Esophagus squamous epithelium (tissue), 5 donors: Measurements from ENCODE around the gene C3orf22. TPM values are rescaled to one million over a fixed set of nuclear protein-coding genes. Genes with fewer than 3 reads are reported as not detected.

Experiments
- DNase-seq: peaks from one replicate; lab custom pipeline; 2025; lab: John Stamatoyannopoulos, UW
- H3K27ac ChIP-seq, 4 donors: fragments of 200-600 bp; sonication (generic); one replicate each; pipeline ENCODE4 v1.5.1; 2016 to 2019; ENCODE audit warnings: mild to moderate bottlenecking in 1 of 4
- H3K27me3 ChIP-seq, 4 donors: fragments of 200-600 bp; sonication (generic); 1 replicate in 3 of 4; 2 replicates in 1 of 4; pipeline versions ENCODE4 v1.5.1 to v1.6.0; 2017 to 2021; ENCODE audit warnings: antibody characterized with exemption in 1 of 4
- H3K36me3 ChIP-seq, 3 donors: fragments of 200-600 bp; sonication (generic); one replicate each; pipeline ENCODE4 v1.5.1; 2016 to 2019
- H3K4me1 ChIP-seq, 3 donors: fragments of 200-600 bp; sonication (generic); one replicate each; pipeline ENCODE4 v1.5.1; 2017 to 2019
- H3K4me3 ChIP-seq, 4 donors: fragments of 200-600 bp; sonication (generic); 1 replicate in 3 of 4; 2 replicates in 1 of 4; pipeline ENCODE4 v1.5.1; 2016 to 2019; ENCODE audit warnings: mild to moderate bottlenecking in 2 of 4, moderate library complexity in 1 of 4
- H3K9me3 ChIP-seq, 3 donors: fragments of 200-600 bp; sonication (generic); one replicate each; pipeline ENCODE4 v1.5.1; 2016 to 2019
- POLR2A ChIP-seq, 4 donors: fragments of 450-650 bp; IDR thresholded peaks; one replicate each; pipeline ENCODE4 v1.6.1; 2017; ENCODE audit warnings: antibody characterized with exemption in 4 of 4, mild to moderate bottlenecking in 4 of 4, moderate library complexity in 3 of 4
- WGBS, 2 donors: methylation state at CpG; one replicate each; pipeline ENCODE4 v1.1.5; 2018; 5-methylcytosine and 5-hydroxymethylcytosine counted together
- intact Hi-C: fragments of 100-400 bp; cut with DNase I; formaldehyde crosslinking; loops from one replicate; pipeline ENCODE4 v1.15.0; 2022
- small RNA-seq, 4 donors: library from RNA; depleted of rRNA; stranded (forward); fragments of <200 nt; gene quantifications; one replicate each; pipeline ENCODE3, GENCODE V24; 2016
- total RNA-seq, 4 donors: library from RNA; depleted of rRNA; stranded (reverse); fragments of >200 nt; gene quantifications; one replicate each; pipeline ENCODE4 v1.1.0, GENCODE V29; 2016
- TF ChIP-seq, protein P1 (sequence below), 6 experiments: fragments of 450-650 bp in 4 of 6; fragments of 200-600 bp in 2 of 6; sonication (generic) in 2 of 6; IDR thresholded peaks; one replicate each; pipeline ENCODE4 v1.5.1; 2016 to 2019; ENCODE audit warnings: antibody characterized with exemption in 6 of 6, mild to moderate bottlenecking in 4 of 6, moderate library complexity in 4 of 6
- donor health status: DM: yes; HTN: yes; CAD: no.

Gene C3orf22
- total RNA-seq, 4 donors from 2014 or later, result not detected

DNA sequence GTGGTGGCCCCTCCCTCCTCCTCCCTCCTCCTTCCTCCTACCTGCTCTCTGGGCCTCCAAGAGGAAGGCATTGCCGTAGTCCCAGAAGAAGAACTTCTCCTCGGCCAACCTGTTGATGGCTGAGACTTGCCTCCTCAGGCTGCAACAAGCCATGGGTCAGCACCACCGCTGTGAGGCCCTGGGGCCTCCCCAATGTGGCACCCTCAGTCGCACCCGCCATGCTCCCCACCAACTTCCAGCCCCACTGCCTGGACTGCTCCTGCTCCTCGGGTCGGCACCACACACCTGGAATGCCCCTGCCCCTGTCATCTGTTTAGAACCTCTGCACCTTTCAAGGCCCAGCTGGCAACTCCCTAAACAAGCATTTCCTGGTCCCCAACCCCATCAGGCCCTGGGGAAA lies 58.7 kb downstream of the C3orf22 start:
- H3K4me3 ChIP-seq, result no peak overlapping the region
- TF ChIP-seq, protein P1, sequence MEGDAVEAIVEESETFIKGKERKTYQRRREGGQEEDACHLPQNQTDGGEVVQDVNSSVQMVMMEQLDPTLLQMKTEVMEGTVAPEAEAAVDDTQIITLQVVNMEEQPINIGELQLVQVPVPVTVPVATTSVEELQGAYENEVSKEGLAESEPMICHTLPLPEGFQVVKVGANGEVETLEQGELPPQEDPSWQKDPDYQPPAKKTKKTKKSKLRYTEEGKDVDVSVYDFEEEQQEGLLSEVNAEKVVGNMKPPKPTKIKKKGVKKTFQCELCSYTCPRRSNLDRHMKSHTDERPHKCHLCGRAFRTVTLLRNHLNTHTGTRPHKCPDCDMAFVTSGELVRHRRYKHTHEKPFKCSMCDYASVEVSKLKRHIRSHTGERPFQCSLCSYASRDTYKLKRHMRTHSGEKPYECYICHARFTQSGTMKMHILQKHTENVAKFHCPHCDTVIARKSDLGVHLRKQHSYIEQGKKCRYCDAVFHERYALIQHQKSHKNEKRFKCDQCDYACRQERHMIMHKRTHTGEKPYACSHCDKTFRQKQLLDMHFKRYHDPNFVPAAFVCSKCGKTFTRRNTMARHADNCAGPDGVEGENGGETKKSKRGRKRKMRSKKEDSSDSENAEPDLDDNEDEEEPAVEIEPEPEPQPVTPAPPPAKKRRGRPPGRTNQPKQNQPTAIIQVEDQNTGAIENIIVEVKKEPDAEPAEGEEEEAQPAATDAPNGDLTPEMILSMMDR (IDR thresholded peaks at IDR 0.05), result no peak
- TF ChIP-seq POLR2A (IDR thresholded peaks at IDR 0.05), result no peak
- intact Hi-C loops, result no loop called here
- 73% methylated on average over 7 of the region's 7 CpGs; no CpG with 5 or more reads in 1 of the 2 donors for WGBS, 2 donors
- H3K9me3 ChIP-seq, result no peaks in the 10 kb centered on the region
- H3K27me3 ChIP-seq, result peaks cover 0 to 4% (median 0%) of the 10 kb centered on the region in 4 donors
- H3K4me1 ChIP-seq, result no peaks in the 10 kb centered on the region
- no peaks in the 10 kb centered on the region for H3K36me3 ChIP-seq
- no peak overlapping the region for H3K27ac ChIP-seq
- DNase-seq, result no peak

Small RNA genes lying within 50 kb of the gene (small RNA-seq; reads per million reads assigned to genes)
- gene RNA5SP138, result 0.07 to 1.8 (median 1.3) reads per million in 4 donors

Other genes with a start within 250 kb of the C3orf22 start
- gene KLF15, start 201.5 kb downstream of the C3orf22 start, total RNA-seq, result 10 to 100 TPM in 2 of 4 donors, 1 to 10 TPM in 2; 1.8 to 43.1 (median 7.7) TPM
- gene CFAP100, start 164.0 kb downstream of the C3orf22 start, total RNA-seq, result not detected
- 10 to 100 TPM; 16.0 to 34.5 (median 27.3) TPM for gene ZXDC, start 83.0 kb downstream of the C3orf22 start, total RNA-seq
- not detected for gene UROC1, start 41.2 kb downstream of the C3orf22 start, total RNA-seq
- under 1 TPM in 2 of 4 donors, not detected in 2; 0.23 to 0.95 TPM for gene CHST13, start 34.8 kb downstream of the C3orf22 start, total RNA-seq
- 10 to 100 TPM in 2 of 4 donors, 1 to 10 TPM in 2; 7.8 to 14.7 (median 9.4) TPM for gene TXNRD3, start 96.2 kb upstream of the C3orf22 start, total RNA-seq
- gene CHCHD6, start 145.3 kb upstream of the C3orf22 start, total RNA-seq, result 10 to 100 TPM in 3 of 4 donors, 1 to 10 TPM in 1; 7.5 to 21.9 (median 16.3) TPM